ENCODE data around the gene HDAC4.

- peak; percentile 10; the same call in 1 of the 3 replicates for TF ChIP-seq CTCF (IDR thresholded peaks at IDR 0.05)
- no peak for TF ChIP-seq CHD4 (IDR thresholded peaks at IDR 0.05; ENCODE audit: borderline replicate concordance)
Observed at GRCh38 chr2:239193925-239194677, 206.7 kb downstream of the HDAC4 start.

Measured in A549 (cell line).